HEK293 (cell line): ENCODE measurements around the gene MYBPH.

ENCODE experiments used
- CTCF ChIA-PET: fragments of 350-600 bp; formaldehyde crosslinking; extraction: SDS; loops from one replicate; lab custom pipeline; 2021; ENCODE audit warnings: antibody characterized with exemption; lab: Yijun Ruan, JAX
- POLR2A ChIA-PET: fragments of 300-600 bp; formaldehyde crosslinking; extraction: SDS; loops from one replicate; lab custom pipeline; 2020; ENCODE audit warnings: antibody characterized with exemption, inconsistent platforms; lab: Yijun Ruan, JAX
- H3K27ac ChIP-seq: fragments of 200-500 bp; sonication (Bioruptor generic); 2 replicates; pipeline ENCODE4 v1.5.1; 2014; ENCODE audit warnings: low read depth, low read length, control low read depth, inconsistent platforms; ENCODE audit errors: extremely low read depth
- H3K36me3 ChIP-seq, 2 experiments: fragments of 200-500 bp in 1 of 2; sonication (Bioruptor generic) in 1 of 2; 1 replicate in 1 of 2; 2 replicates in 1 of 2; pipeline ENCODE4 v1.5.1; 2014 to 2017; ENCODE audit warnings: inconsistent platforms in 2 of 2, low read length in 2 of 2; ENCODE audit not compliant: control insufficient read depth in 2 of 2, insufficient read depth in 1 of 2
- H3K4me1 ChIP-seq: fragments of 200-500 bp; sonication (Bioruptor generic); 2 replicates; pipeline ENCODE4 v1.5.1; 2014; ENCODE audit warnings: mild to moderate bottlenecking, low read length, inconsistent platforms; ENCODE audit not compliant: control insufficient read depth, insufficient read depth
- H3K4me3 ChIP-seq: 2 replicates; pipeline ENCODE4 v1.5.1; 2011; ENCODE audit warnings: low read depth, mild to moderate bottlenecking, control low read depth, low read length, moderate library complexity
- H3K9me3 ChIP-seq: fragments of 200-500 bp; sonication (Bioruptor generic); 2 replicates; pipeline ENCODE4 v1.5.1; 2014; ENCODE audit warnings: low read depth, low read length, inconsistent platforms; ENCODE audit not compliant: control insufficient read depth, insufficient read depth
- FEZF1 ChIP-seq: fragments of 450-650 bp; formaldehyde crosslinking; IDR thresholded peaks from 2 replicates; pipeline ENCODE4 v1.5.1; 2016; ENCODE audit warnings: missing biosample characterization, missing genetic modification characterization
- KLF10 ChIP-seq: fragments of 450-650 bp; IDR thresholded peaks from 2 replicates; pipeline ENCODE4 v1.5.1; 2018; ENCODE audit warnings: missing biosample characterization, mild to moderate bottlenecking, missing genetic modification characterization
- PRDM6 ChIP-seq: fragments of 450-650 bp; formaldehyde crosslinking; IDR thresholded peaks from 2 replicates; pipeline ENCODE4 v1.5.1; 2017; ENCODE audit warnings: missing biosample characterization, missing genetic modification characterization
- TCF7L2 ChIP-seq: IDR thresholded peaks from 2 replicates; pipeline ENCODE4 v1.6.1; 2011; ENCODE audit warnings: low read depth, mild to moderate bottlenecking, inconsistent platforms, low read length, moderate library complexity, borderline replicate concordance
- ZBTB1 ChIP-seq: fragments of 450-650 bp; formaldehyde crosslinking; IDR thresholded peaks from 2 replicates; pipeline ENCODE4 v1.5.1; 2016; ENCODE audit warnings: missing biosample characterization, missing genetic modification characterization
- ZBTB17 ChIP-seq: fragments of 450-650 bp; formaldehyde crosslinking; IDR thresholded peaks from 2 replicates; pipeline ENCODE4 v1.5.1; 2016; ENCODE audit warnings: missing biosample characterization, missing genetic modification characterization
- ZBTB26 ChIP-seq: fragments of 450-650 bp; formaldehyde crosslinking; optimal IDR thresholded peaks from 2 replicates; pipeline ENCODE3; 2016; ENCODE audit warnings: missing biosample characterization, mild to moderate bottlenecking, missing genetic modification characterization
- ZBTB49 ChIP-seq: fragments of 450-650 bp; formaldehyde crosslinking; IDR thresholded peaks from 2 replicates; pipeline ENCODE4 v1.5.1; 2016; ENCODE audit warnings: missing biosample characterization, missing genetic modification characterization, low read depth
- ZNF138 ChIP-seq: fragments of 450-650 bp; formaldehyde crosslinking; IDR thresholded peaks from 2 replicates; pipeline ENCODE4 v1.5.1; 2016; ENCODE audit warnings: missing biosample characterization, missing genetic modification characterization, borderline replicate concordance
- ZNF155 ChIP-seq: fragments of 450-650 bp; formaldehyde crosslinking; IDR thresholded peaks from 2 replicates; pipeline ENCODE4 v1.5.1; 2016; ENCODE audit warnings: missing biosample characterization, missing genetic modification characterization
- ZNF174 ChIP-seq: fragments of 450-650 bp; formaldehyde crosslinking; IDR thresholded peaks from 2 replicates; pipeline ENCODE4 v1.5.0; 2017; ENCODE audit warnings: missing biosample characterization, mild to moderate bottlenecking, missing genetic modification characterization
- ZNF223 ChIP-seq: fragments of 450-650 bp; formaldehyde crosslinking; IDR thresholded peaks from 2 replicates; pipeline ENCODE4 v1.5.1; 2016; ENCODE audit warnings: missing biosample characterization, missing genetic modification characterization
- ZNF248 ChIP-seq: fragments of 450-650 bp; formaldehyde crosslinking; IDR thresholded peaks from 2 replicates; pipeline ENCODE4 v1.5.1; 2017; ENCODE audit warnings: missing biosample characterization, missing genetic modification characterization
- ZNF280C ChIP-seq: fragments of 450-650 bp; formaldehyde crosslinking; IDR thresholded peaks from 2 replicates; pipeline ENCODE4 v1.5.1; 2016; ENCODE audit warnings: missing biosample characterization, missing genetic modification characterization
- ZNF433 ChIP-seq: fragments of 450-650 bp; formaldehyde crosslinking; IDR thresholded peaks from 2 replicates; pipeline ENCODE4 v1.5.1; 2016; ENCODE audit warnings: missing biosample characterization, missing genetic modification characterization, low read depth
- ZNF488 ChIP-seq: fragments of 450-650 bp; formaldehyde crosslinking; IDR thresholded peaks from 2 replicates; pipeline ENCODE4 v1.5.1; 2016; ENCODE audit warnings: missing biosample characterization, missing genetic modification characterization
- ZNF585B ChIP-seq: fragments of 450-650 bp; formaldehyde crosslinking; IDR thresholded peaks from 2 replicates; pipeline ENCODE4 v1.5.1; 2016; ENCODE audit warnings: missing biosample characterization, missing genetic modification characterization
- ZNF596 ChIP-seq: fragments of 450-650 bp; IDR thresholded peaks from 2 replicates; pipeline ENCODE4 v1.5.0; 2018; ENCODE audit warnings: missing biosample characterization, mild to moderate bottlenecking, missing genetic modification characterization, moderate library complexity
- ZNF621 ChIP-seq: fragments of 450-650 bp; formaldehyde crosslinking; IDR thresholded peaks from 2 replicates; pipeline ENCODE4 v1.5.1; 2017; ENCODE audit warnings: missing biosample characterization, missing genetic modification characterization
- ZNF677 ChIP-seq: fragments of 450-650 bp; IDR thresholded peaks from 2 replicates; pipeline ENCODE4 v1.5.0; 2018; ENCODE audit warnings: missing biosample characterization, mild to moderate bottlenecking, missing genetic modification characterization, moderate library complexity
- ZNF707 ChIP-seq: fragments of 450-650 bp; formaldehyde crosslinking; IDR thresholded peaks from 2 replicates; pipeline ENCODE4 v1.5.1; 2016; ENCODE audit warnings: missing biosample characterization, missing genetic modification characterization
- ZSCAN18 ChIP-seq: fragments of 450-650 bp; formaldehyde crosslinking; IDR thresholded peaks from 2 replicates; pipeline ENCODE4 v1.5.1; 2016; ENCODE audit warnings: missing biosample characterization, missing genetic modification characterization

The MYBPH gene

GRCh38 chr1:203215573-203215972 lies 39.9 kb upstream of the MYBPH start:
- POLR2A ChIA-PET: interaction anchor here (1.0 kb wide), 1 partner anchor 98 kb away, joined by 4 read pairs; no protein-coding TSS in a partner anchor
- TF ChIP-seq FEZF1 (no peak), ZNF433 (tag by site-specific recombination) (no peak), ZNF488 (tag by site-specific recombination) (no peak), ZNF596 (tag by site-specific recombination) (no peak), ZNF138 (no peak), KLF10 (tag by site-specific recombination) (no peak), ZBTB1 (no peak)
- Histone ChIP-seq H3K36me3 (no peaks in the 10 kb centered on the region), H3K9me3 (no peaks in the 10 kb centered on the region), H3K4me3 (no peak overlapping the region), H3K27ac (no peak overlapping the region), H3K4me1 (no peaks in the 10 kb centered on the region)
- CTCF ChIA-PET: interaction anchor here (0.5 to 13.0 kb wide), 31 partner anchors 10 to 194 kb away, joined by 3 to 293 read pairs (median 5); partner anchors contain the start of genes ADORA1 and MYBPH

GRCh38 chr1:203214871-203215270 lies 39.2 kb upstream of the MYBPH start:
- ChIA-PET POLR2A (interaction anchor here (1.0 kb wide), 1 partner anchor 175 kb away, joined by 3 read pairs; no protein-coding TSS in a partner anchor), CTCF (interaction anchor here (0.5 to 13.0 kb wide), 20 partner anchors 9 to 193 kb away, joined by 3 to 293 read pairs (median 6); partner anchors contain the start of gene ADORA1)
- Histone ChIP-seq H3K36me3 (no peaks in the 10 kb centered on the region), H3K4me1 (no peaks in the 10 kb centered on the region), H3K9me3 (no peaks in the 10 kb centered on the region), H3K27ac (no peak overlapping the region), H3K4me3 (no peak overlapping the region)
- TF ChIP-seq ZNF707 (tag by site-specific recombination) (no peak), ZNF596 (tag by site-specific recombination) (no peak), PRDM6 (tag by site-specific recombination) (no peak), ZNF621 (no peak), ZNF280C (tag by site-specific recombination) (no peak), ZNF223 (no peak), ZBTB17 (tag by site-specific recombination) (no peak), ZNF174 (tag by site-specific recombination) (no peak), TCF7L2 (no peak), ZNF248 (tag by site-specific recombination) (no peak), ZBTB49 (tag by site-specific recombination) (no peak), ZNF155 (tag by site-specific recombination) (no peak), ZNF677 (tag by site-specific recombination) (no peak), ZNF585B (tag by site-specific recombination) (no peak), ZSCAN18 (tag by site-specific recombination) (no peak), ZBTB26 (no peak)
